Ascending aorta (tissue), 2 donors: ENCODE results near the gene KRT14. TPM values are rescaled to one million over a fixed set of nuclear protein-coding genes. Genes with fewer than 3 reads are reported as not detected.

ENCODE experiments used
- DNase-seq, 2 donors: peaks; one replicate each; pipeline ENCODE4 v3.0.0-alpha.2; 2019; ENCODE audit warnings: low spot score in 2 of 2
- H3K27ac ChIP-seq, 2 donors: fragments of 200-600 bp; sonication (generic); one replicate each; pipeline ENCODE4 v1.5.1; 2016 to 2017; ENCODE audit warnings: mild to moderate bottlenecking in 1 of 2
- H3K27me3 ChIP-seq: fragments of 200-600 bp; sonication (generic); one replicate; pipeline ENCODE4 v1.5.1; 2017
- H3K36me3 ChIP-seq, 2 donors: fragments of 200-600 bp; sonication (generic); one replicate each; pipeline ENCODE4 v1.5.1; 2016
- H3K4me1 ChIP-seq, 2 donors: fragments of 200-600 bp; sonication (generic); one replicate each; pipeline ENCODE4 v1.5.1; 2016 to 2017; ENCODE audit warnings: mild to moderate bottlenecking in 1 of 2
- H3K4me3 ChIP-seq, 2 donors: fragments of 200-600 bp; sonication (generic); one replicate each; pipeline ENCODE4 v1.5.1; 2016 to 2017; ENCODE audit warnings: mild to moderate bottlenecking in 1 of 2
- H3K9me3 ChIP-seq, 2 donors: fragments of 200-600 bp; sonication (generic); one replicate each; pipeline ENCODE4 v1.5.1; 2016
- intact Hi-C: fragments of 100-400 bp; cut with DNase I; formaldehyde crosslinking; loops from one replicate; pipeline ENCODE4 v1.15.1; 2023
- total RNA-seq: library from RNA; depleted of rRNA; stranded (reverse); fragments of >200 nt; gene quantifications from one replicate; pipeline ENCODE4 v1.1.0, GENCODE V29; 2016
- TF ChIP-seq, protein P1 (sequence below), 3 experiments: fragments of 200-600 bp in 2 of 3; fragments of 450-650 bp in 1 of 3; sonication (generic) in 2 of 3; IDR thresholded peaks; one replicate each; pipeline ENCODE4 v1.5.1; 2016 to 2019; ENCODE audit warnings: antibody characterized with exemption in 3 of 3, mild to moderate bottlenecking in 1 of 3, moderate library complexity in 1 of 3

The KRT14 gene
- 10.3 TPM for total RNA-seq

- H3K9me3 ChIP-seq = no peaks in the 10 kb centered on the region
- no peaks in the 10 kb centered on the region for H3K27me3 ChIP-seq
- H3K4me1 ChIP-seq = peaks cover 0 to 5% of the 10 kb centered on the region in 2 donors
- H3K27ac ChIP-seq = no peak within 1 kb of the TSS
- no peaks in the 10 kb centered on the region for H3K36me3 ChIP-seq
- intact Hi-C loops = no loop called here
- H3K4me3 ChIP-seq = no peak within 1 kb of the TSS
- TF ChIP-seq, protein P1, sequence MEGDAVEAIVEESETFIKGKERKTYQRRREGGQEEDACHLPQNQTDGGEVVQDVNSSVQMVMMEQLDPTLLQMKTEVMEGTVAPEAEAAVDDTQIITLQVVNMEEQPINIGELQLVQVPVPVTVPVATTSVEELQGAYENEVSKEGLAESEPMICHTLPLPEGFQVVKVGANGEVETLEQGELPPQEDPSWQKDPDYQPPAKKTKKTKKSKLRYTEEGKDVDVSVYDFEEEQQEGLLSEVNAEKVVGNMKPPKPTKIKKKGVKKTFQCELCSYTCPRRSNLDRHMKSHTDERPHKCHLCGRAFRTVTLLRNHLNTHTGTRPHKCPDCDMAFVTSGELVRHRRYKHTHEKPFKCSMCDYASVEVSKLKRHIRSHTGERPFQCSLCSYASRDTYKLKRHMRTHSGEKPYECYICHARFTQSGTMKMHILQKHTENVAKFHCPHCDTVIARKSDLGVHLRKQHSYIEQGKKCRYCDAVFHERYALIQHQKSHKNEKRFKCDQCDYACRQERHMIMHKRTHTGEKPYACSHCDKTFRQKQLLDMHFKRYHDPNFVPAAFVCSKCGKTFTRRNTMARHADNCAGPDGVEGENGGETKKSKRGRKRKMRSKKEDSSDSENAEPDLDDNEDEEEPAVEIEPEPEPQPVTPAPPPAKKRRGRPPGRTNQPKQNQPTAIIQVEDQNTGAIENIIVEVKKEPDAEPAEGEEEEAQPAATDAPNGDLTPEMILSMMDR (IDR thresholded peaks at IDR 0.05) = no peak
- DNase-seq = no peak
These were observed at the start of gene KRT14 for GRCh38 chr17:41586863-41587495. KRT14 (minus strand) TSS chr17:41586895; CDS start chr17:41586834, 61 bp downstream.

- H3K27ac ChIP-seq = no peak overlapping the region
- no peaks in the 10 kb centered on the region for H3K27me3 ChIP-seq
- no peaks in the 10 kb centered on the region for H3K36me3 ChIP-seq
- H3K4me3 ChIP-seq = peak overlapping the region in 1 of 2 donors; percentile 5
- DNase-seq = no peak
- H3K4me1 ChIP-seq = peaks cover 3 to 5% of the 10 kb centered on the region in 2 donors
- TF ChIP-seq, protein P1 (IDR thresholded peaks at IDR 0.05) = no peak
- H3K9me3 ChIP-seq = no peaks in the 10 kb centered on the region
- intact Hi-C loops = no loop called here
These were observed 48.7 kb upstream of the KRT14 start for GRCh38 chr17:41635121-41636097.

- Histone ChIP-seq H3K9me3 (no peaks in the 10 kb centered on the region), H3K27ac (no peak overlapping the region), H3K4me1 (peaks cover 3 to 5% of the 10 kb centered on the region in 2 donors), H3K36me3 (no peaks in the 10 kb centered on the region), H3K27me3 (no peaks in the 10 kb centered on the region), H3K4me3 (no peak overlapping the region)
- TF ChIP-seq, protein P1 (IDR thresholded peaks at IDR 0.05) = no peak
- intact Hi-C loops = no loop called here
- no peak for DNase-seq
These were observed 47.9 kb upstream of the KRT14 start for GRCh38 chr17:41634639-41635038.

GRCh38 chr17:41633556-41634199 lies 47.0 kb upstream of the KRT14 start:
- intact Hi-C loops = no loop called here

GRCh38 chr17:41632482-41633105 lies 45.9 kb upstream of the KRT14 start:
- no peaks in the 10 kb centered on the region for H3K36me3 ChIP-seq
- DNase-seq = no peak
- H3K9me3 ChIP-seq = no peaks in the 10 kb centered on the region
- no peak overlapping the region for H3K27ac ChIP-seq
- H3K4me3 ChIP-seq = no peak overlapping the region
- TF ChIP-seq, protein P1 (IDR thresholded peaks at IDR 0.05) = no peak
- intact Hi-C loops = no loop called here
- peaks cover 3 to 5% of the 10 kb centered on the region in 2 donors for H3K4me1 ChIP-seq
- H3K27me3 ChIP-seq = no peaks in the 10 kb centered on the region

More at GRCh38 chr17:41633556-41634199, 47.0 kb upstream of the KRT14 start:
- Histone ChIP-seq H3K27me3 (no peaks in the 10 kb centered on the region), H3K4me3 (no peak overlapping the region), H3K27ac (no peak overlapping the region), H3K4me1 (peaks cover 3 to 5% of the 10 kb centered on the region in 2 donors), H3K36me3 (no peaks in the 10 kb centered on the region), H3K9me3 (no peaks in the 10 kb centered on the region)
- DNase-seq = no peak
- TF ChIP-seq, protein P1 (IDR thresholded peaks at IDR 0.05) = no peak
